ENCODE data around the gene KIF18B. TPM values are rescaled to one million over a fixed set of nuclear protein-coding genes. Genes with fewer than 3 reads are reported as not detected.

Gene KIF18B
- total and polyA plus RNA-seq, 10 of the 15 experiments (the other 5 are each of a cell fraction or from before 2014, with no cell fraction given), result 2.8 to 46.2 (median 20.5) TPM

- DNase-seq (ENCODE audit: low read depth, low spot score) (no peak), ATAC-seq (no peak), FAIRE-seq (no peak)
- Histone ChIP-seq H3K4me2 (ENCODE audit: control insufficient read depth, insufficient read depth) (no peak overlapping the region), H2AFZ (ENCODE audit: control insufficient read depth, low read depth, low read length) (no peak overlapping the region), H3K4me3 (no peak overlapping the region), H3K36me3 (ENCODE audit: control insufficient read depth in 2 of 2, insufficient read depth in 2 of 2, low read length in 1 of 2) (peaks cover 17 to 18% of the 10 kb centered on the region in 2 experiments; a peak in 3 of 4 replicates), H3K27me3 (replicated peaks in 1 of 2; ENCODE audit: control insufficient read depth in 2 of 2, insufficient read depth in 2 of 2, low read length in 1 of 2) (peaks cover 0 to 3% of the 10 kb centered on the region in 2 experiments; a peak in 1 of 4 replicates), H3K27ac (ENCODE audit: control insufficient read depth, insufficient read depth) (no peak overlapping the region), H3K4me1 (ENCODE audit: control insufficient read depth, insufficient read depth, low read length) (peaks cover 12% of the 10 kb centered on the region), H3K79me2 (ENCODE audit: control insufficient read depth, insufficient read depth, low read length) (no peaks in the 10 kb centered on the region), H3K9ac (ENCODE audit: control insufficient read depth, insufficient read depth, low read length) (no peak overlapping the region), H3K9me3 (replicated peaks; ENCODE audit: control insufficient read depth, insufficient read depth, low read length) (no peaks in the 10 kb centered on the region), H4K20me1 (ENCODE audit: control insufficient read depth, insufficient read depth) (no peaks in the 10 kb centered on the region)
- RAD21 ChIA-PET (ENCODE audit: unreplicated experiment), result no interaction called here
- CTCF ChIA-PET, result interaction anchor here (0.9 to 6.9 kb wide), 5 partner anchors 31 to 208 kb away, joined by 3 to 82 read pairs (median 6); partner anchors contain the start of genes ACBD4 and PLCD3
- 76% methylated on average over 19 of the region's 19 CpGs for WGBS (ENCODE audit: insufficient coverage, insufficient replicate concordance, low lambda C conversion rate, missing lambda C conversion rate)
- in situ Hi-C loops (cut with MboI), result loop anchor here (10.0 kb wide), 2 partner anchors 102 to 182 kb away; no protein-coding TSS in a partner anchor
- BruUV-seq (replicated peaks), result no TSS peak
- POLR2A ChIA-PET, result no interaction called here
- intact Hi-C loops (cut with micrococcal nuclease; ENCODE audit: unreplicated experiment), result loop anchor here (5.0 kb wide), 1 partner anchor 189 kb away; no protein-coding TSS in a partner anchor
- SMC1A ChIA-PET (ENCODE audit: uncharacterized antibody, unreplicated experiment), result interaction anchor here (0.9 to 6.5 kb wide), 2 partner anchors 98 to 125 kb away, joined by 3 to 90 read pairs; no protein-coding TSS in a partner anchor
- TF ChIP-seq POLR2A (IDR thresholded peaks at IDR 0.05; ENCODE audit: low read depth, low read length), result 0 out of 2 replicates have a peak, but pooled peaks have one; percentile 11
- TF ChIP-seq GABPA (IDR thresholded peaks at IDR 0.05; ENCODE audit: low read depth), result no peak
- no peak for TF ChIP-seq NFXL1 (IDR thresholded peaks at IDR 0.05; ENCODE audit: borderline replicate concordance)
- no peak for TF ChIP-seq USF1 (IDR thresholded peaks at IDR 0.05; ENCODE audit: borderline replicate concordance, extremely low read length, insufficient read depth, low read depth, low read length)
Measured at GRCh38 chr17:44922746-44923470, 24.7 kb downstream of the KIF18B start.

Data from GM12878 (cell line).